GM23248 (cell line): ENCODE results near the gene IFT74. TPM values are rescaled to one million over a fixed set of nuclear protein-coding genes. Genes with fewer than 3 reads are reported as not detected.

ENCODE experiments used
- DNase-seq: peaks from one replicate; pipeline ENCODE4 v3.0.0-alpha.2; 2015
- H2AFZ ChIP-seq: fragments of 200-600 bp; sonication (generic); 2 replicates; pipeline ENCODE4 v1.6.1; 2016; ENCODE audit warnings: antibody characterized with exemption
- H3F3A ChIP-seq: fragments of 200-600 bp; sonication (generic); 2 replicates; pipeline ENCODE4 v1.6.1; 2016; ENCODE audit warnings: mild to moderate bottlenecking, antibody characterized with exemption, mixed run types; ENCODE audit not compliant: insufficient read depth
- H3K27ac ChIP-seq: fragments of 200-600 bp; sonication (generic); 2 replicates; pipeline ENCODE4 v1.5.1; 2016; ENCODE audit warnings: mild to moderate bottlenecking
- H3K27me3 ChIP-seq: fragments of 200-600 bp; sonication (generic); replicated peaks from 2 replicates; pipeline ENCODE4 v1.6.1; 2016; ENCODE audit warnings: mild to moderate bottlenecking; ENCODE audit not compliant: insufficient read depth
- H3K36me3 ChIP-seq: fragments of 200-600 bp; sonication (generic); 2 replicates; pipeline ENCODE4 v1.6.1; 2016; ENCODE audit warnings: low read depth, mild to moderate bottlenecking
- H3K4me1 ChIP-seq: fragments of 200-600 bp; sonication (generic); 2 replicates; pipeline ENCODE4 v1.6.1; 2016; ENCODE audit warnings: mild to moderate bottlenecking; ENCODE audit not compliant: insufficient read depth
- H3K4me2 ChIP-seq: fragments of 200-600 bp; sonication (generic); one replicate; pipeline ENCODE4 v1.6.1; 2016; ENCODE audit warnings: mild to moderate bottlenecking; ENCODE audit not compliant: unreplicated experiment
- H3K4me3 ChIP-seq: fragments of 200-600 bp; sonication (generic); 2 replicates; pipeline ENCODE4 v1.5.1; 2016; ENCODE audit warnings: mild to moderate bottlenecking
- H3K79me2 ChIP-seq: fragments of 200-600 bp; sonication (generic); 2 replicates; pipeline ENCODE4 v1.6.1; 2016; ENCODE audit warnings: mild to moderate bottlenecking; ENCODE audit not compliant: insufficient read depth
- H3K9ac ChIP-seq: fragments of 200-600 bp; sonication (generic); 2 replicates; pipeline ENCODE4 v1.6.1; 2016; ENCODE audit warnings: mild to moderate bottlenecking
- H3K9me2 ChIP-seq: fragments of 200-600 bp; sonication (generic); 2 replicates; pipeline ENCODE4 v1.6.1; 2016; ENCODE audit warnings: mixed run types, mild to moderate bottlenecking, moderate library complexity; ENCODE audit not compliant: insufficient read depth
- H3K9me3 ChIP-seq: fragments of 200-600 bp; sonication (generic); one replicate; pipeline ENCODE4 v1.6.1; 2017; ENCODE audit warnings: low read depth
- H4K20me1 ChIP-seq: fragments of 200-600 bp; sonication (generic); 2 replicates; pipeline ENCODE4 v1.6.0; 2016; ENCODE audit not compliant: insufficient read depth
- EZH2 ChIP-seq: fragments of 200-600 bp; sonication (generic); IDR thresholded peaks from 2 replicates; pipeline ENCODE4 v1.6.1; 2018; ENCODE audit warnings: antibody characterized with exemption, mild to moderate bottlenecking; ENCODE audit not compliant: insufficient read depth, poor library complexity, severe bottlenecking
- EZH2phosphoT487 ChIP-seq: fragments of 200-600 bp; sonication (generic); IDR thresholded peaks from 2 replicates; pipeline ENCODE4 v1.6.1; 2018; ENCODE audit warnings: antibody characterized with exemption, moderate library complexity, mild to moderate bottlenecking, low read depth; ENCODE audit not compliant: insufficient read depth
- WGBS, 2 experiments: methylation state at CpG; one replicate each; pipeline ENCODE4 v1.1.6; 2015 to 2017; ENCODE audit warnings: low lambda C conversion rate in 2 of 2, low coverage in 1 of 2; ENCODE audit errors: missing lambda C conversion rate in 2 of 2; 5-methylcytosine and 5-hydroxymethylcytosine counted together
- in situ Hi-C: fragments of 300-500 bp; cut with MboI; formaldehyde crosslinking; loops from 2 replicates; pipeline ENCODE4 v1.15.0; 2020
- polyA plus RNA-seq: library from polyadenylated mRNA; unstranded; fragments of >200 nt; fragmentation: Nextera tagmentation; extraction: Ambion mirVana; gene quantifications from 2 replicates; pipeline ENCODE4 v1.2.1, GENCODE V29; 2016
- total RNA-seq: library from RNA; depleted of rRNA; stranded (reverse); fragments of >200 nt; shearing (Covaris generic); gene quantifications from 2 replicates; pipeline ENCODE4 v1.2.3, GENCODE V29; 2014

The IFT74 gene
- total and polyA plus RNA-seq, 2 experiments from 2014 or later, result 10.1 to 20.9 TPM

- no peak overlapping the region for H3K4me3 ChIP-seq
- H3K4me1 ChIP-seq, result peaks cover 18% of the 10 kb centered on the region
- H3K9me3 ChIP-seq, result no peaks in the 10 kb centered on the region
- no peaks in the 10 kb centered on the region for H3K36me3 ChIP-seq
- TF ChIP-seq EZH2 (no peak), EZH2phosphoT487 (no peak)
- no peak overlapping the region for H3K9ac ChIP-seq
- peaks cover 2% of the 10 kb centered on the region; the same call in 1 of the 2 replicates for H3F3A ChIP-seq
- H3K27me3 ChIP-seq, result no peaks in the 10 kb centered on the region
- in situ Hi-C loops, result no loop called here
- no peak overlapping the region for H3K4me2 ChIP-seq
- H3K27ac ChIP-seq, result no peak overlapping the region
- peaks cover 24% of the 10 kb centered on the region for H3K79me2 ChIP-seq
- 41 to 42% methylated on average over 6 of the region's 6 CpGs for WGBS, 2 experiments
- peak; percentile 33 for DNase-seq
- no peaks in the 10 kb centered on the region for H4K20me1 ChIP-seq
- H3K9me2 ChIP-seq, result no peaks in the 10 kb centered on the region
- no peak overlapping the region for H2AFZ ChIP-seq
These were observed 6.6 kb upstream of the IFT74 start for GRCh38 chr9:26949637-26950069.

GRCh38 chr9:26950521-26950920 is 5.7 kb upstream of the IFT74 start:
- peak; percentile 18 for DNase-seq
- H3K9me3 ChIP-seq, result no peaks in the 10 kb centered on the region
- in situ Hi-C loops, result no loop called here
- H3K4me2 ChIP-seq, result no peak overlapping the region
- no peak overlapping the region for H3K27ac ChIP-seq
- TF ChIP-seq EZH2phosphoT487, result no peak
- no peaks in the 10 kb centered on the region for H4K20me1 ChIP-seq
- no peak overlapping the region for H2AFZ ChIP-seq
- H3K9ac ChIP-seq, result no peak overlapping the region
- WGBS, 2 experiments, result 95 to 100% methylated on average over 1 of the region's 1 CpG
- H3K9me2 ChIP-seq, result no peaks in the 10 kb centered on the region
- no peaks in the 10 kb centered on the region for H3K27me3 ChIP-seq
- peaks cover 12% of the 10 kb centered on the region for H3K4me1 ChIP-seq
- H3F3A ChIP-seq, result peaks cover 11% of the 10 kb centered on the region; the same call in 1 of the 2 replicates
- H3K79me2 ChIP-seq, result peaks cover 15% of the 10 kb centered on the region
- H3K4me3 ChIP-seq, result no peak overlapping the region
- H3K36me3 ChIP-seq, result no peaks in the 10 kb centered on the region

- H3K36me3 ChIP-seq, result no peaks in the 10 kb centered on the region
- 47 to 54% methylated on average over 3 of the region's 3 CpGs for WGBS, 2 experiments
- in situ Hi-C loops, result no loop called here
These were observed 4.4 kb upstream of the IFT74 start for GRCh38 chr9:26951794-26952193.

GRCh38 chr9:26954050-26954508 is 2.1 kb upstream of the IFT74 start:
- no peaks in the 10 kb centered on the region for H3K27me3 ChIP-seq
- DNase-seq, result no peak
- H3K27ac ChIP-seq, result no peak overlapping the region
- no peaks in the 10 kb centered on the region for H4K20me1 ChIP-seq
- peaks cover 12% of the 10 kb centered on the region; the same call in 1 of the 2 replicates for H3F3A ChIP-seq
- peaks cover 23% of the 10 kb centered on the region for H3K79me2 ChIP-seq
- peaks cover 11% of the 10 kb centered on the region; the same call in 1 of the 2 replicates for H3K4me1 ChIP-seq
- no peak overlapping the region for H3K9ac ChIP-seq
- WGBS, 2 experiments, result 93 to 94% methylated on average over 3 of the region's 3 CpGs
- H3K9me3 ChIP-seq, result no peaks in the 10 kb centered on the region
- H3K36me3 ChIP-seq, result no peaks in the 10 kb centered on the region
- TF ChIP-seq EZH2 (no peak), EZH2phosphoT487 (no peak)
- H3K4me3 ChIP-seq, result no peak overlapping the region
- in situ Hi-C loops, result no loop called here
- no peaks in the 10 kb centered on the region for H3K9me2 ChIP-seq
- no peak overlapping the region for H3K4me2 ChIP-seq
- H2AFZ ChIP-seq, result peak overlapping the region; percentile 95; the same call in 1 of the 2 replicates

More at GRCh38 chr9:26951794-26952193, 4.4 kb upstream of the IFT74 start:
- H3K9me2 ChIP-seq, result no peaks in the 10 kb centered on the region
- H3F3A ChIP-seq, result peaks cover 12% of the 10 kb centered on the region; the same call in 1 of the 2 replicates
- no peak for DNase-seq
- H3K4me2 ChIP-seq, result no peak overlapping the region
- no peaks in the 10 kb centered on the region for H3K9me3 ChIP-seq
- no peak overlapping the region for H3K4me3 ChIP-seq
- TF ChIP-seq EZH2 (no peak), EZH2phosphoT487 (no peak)
- H3K27me3 ChIP-seq, result no peaks in the 10 kb centered on the region
- H4K20me1 ChIP-seq, result no peaks in the 10 kb centered on the region
- no peak overlapping the region for H3K9ac ChIP-seq
- peaks cover 10% of the 10 kb centered on the region for H3K4me1 ChIP-seq
- H3K79me2 ChIP-seq, result peaks cover 5% of the 10 kb centered on the region
- no peak overlapping the region for H2AFZ ChIP-seq
- H3K27ac ChIP-seq, result no peak overlapping the region
